ENCODE results near the gene PLEKHG3.

- TF ChIP-seq POLR2A (IDR thresholded peaks at IDR 0.05) (no peak), EP300 (IDR thresholded peaks at IDR 0.05) (no peak), CTCF (IDR thresholded peaks at IDR 0.05) (no peak)
Measured at GRCh38 chr14:64765740-64766302, 61.6 kb downstream of the PLEKHG3 start.
